SK-N-MC (cell line): ENCODE measurements around the gene ARHGEF28.

Experiments used
- EZH2 ChIP-seq: fragments of 200-600 bp; sonication (generic); IDR thresholded peaks from one replicate; pipeline ENCODE4 v1.6.1; 2017; ENCODE audit warnings: antibody characterized with exemption
- FOXP2 ChIP-seq: optimal IDR thresholded peaks from 2 replicates; pipeline ENCODE3; 2011; ENCODE audit warnings: mild to moderate bottlenecking, moderate library complexity; ENCODE audit not compliant: insufficient read depth; ENCODE audit errors: extremely low read length, control extremely low read depth
- POLR2AphosphoS5 ChIP-seq: IDR thresholded peaks from 2 replicates; pipeline ENCODE4 v1.6.1; 2012; ENCODE audit warnings: mild to moderate bottlenecking, low read depth, low read length, borderline replicate concordance

GRCh38 chr5:73825199-73825598 lies 199.2 kb downstream of the ARHGEF28 start:
- TF ChIP-seq POLR2AphosphoS5 (no peak), EZH2 (no peak), FOXP2 (no peak)
